ENCODE data around the gene NAA80.

DNA sequence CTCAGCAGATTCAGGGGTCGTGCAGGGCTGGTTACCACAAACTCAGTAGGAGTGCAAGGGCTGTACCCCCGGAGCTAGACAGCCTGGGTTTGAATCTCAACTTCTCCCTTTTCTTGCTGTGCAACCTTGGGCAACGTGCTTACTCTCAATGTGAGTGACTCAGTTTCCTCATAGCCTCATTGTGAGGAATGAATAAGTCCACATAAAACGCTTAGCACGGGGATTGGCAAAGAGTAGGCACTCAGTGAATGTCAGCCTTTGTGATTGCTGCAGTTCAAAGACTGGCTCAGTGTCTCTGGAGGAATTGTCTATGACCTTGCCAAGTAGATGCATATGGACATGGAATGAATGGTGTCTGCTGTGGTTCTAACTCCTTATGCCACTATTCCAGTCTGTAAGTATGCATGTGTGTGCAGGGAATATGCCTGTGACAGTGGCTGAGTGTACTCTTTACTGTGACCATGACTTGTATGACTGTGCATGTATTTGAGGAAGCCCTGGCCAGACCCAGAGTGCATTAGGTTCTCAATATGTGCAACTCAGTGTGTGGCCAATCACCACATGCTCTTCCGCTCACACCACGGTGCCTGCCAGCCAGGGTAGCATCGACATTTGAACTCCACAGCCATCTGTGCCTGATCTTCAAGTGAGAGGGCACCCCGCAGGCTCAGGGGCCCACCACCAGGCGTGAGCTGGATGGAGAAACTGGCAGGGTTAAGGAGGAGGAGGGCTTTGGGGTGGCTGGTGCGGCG is 900 bp upstream of the NAA80 start:
- no peak for TF ChIP-seq EZH2phosphoT487 (IDR thresholded peaks at IDR 0.05; ENCODE audit: borderline replicate concordance)
- TF ChIP-seq, protein P1, sequence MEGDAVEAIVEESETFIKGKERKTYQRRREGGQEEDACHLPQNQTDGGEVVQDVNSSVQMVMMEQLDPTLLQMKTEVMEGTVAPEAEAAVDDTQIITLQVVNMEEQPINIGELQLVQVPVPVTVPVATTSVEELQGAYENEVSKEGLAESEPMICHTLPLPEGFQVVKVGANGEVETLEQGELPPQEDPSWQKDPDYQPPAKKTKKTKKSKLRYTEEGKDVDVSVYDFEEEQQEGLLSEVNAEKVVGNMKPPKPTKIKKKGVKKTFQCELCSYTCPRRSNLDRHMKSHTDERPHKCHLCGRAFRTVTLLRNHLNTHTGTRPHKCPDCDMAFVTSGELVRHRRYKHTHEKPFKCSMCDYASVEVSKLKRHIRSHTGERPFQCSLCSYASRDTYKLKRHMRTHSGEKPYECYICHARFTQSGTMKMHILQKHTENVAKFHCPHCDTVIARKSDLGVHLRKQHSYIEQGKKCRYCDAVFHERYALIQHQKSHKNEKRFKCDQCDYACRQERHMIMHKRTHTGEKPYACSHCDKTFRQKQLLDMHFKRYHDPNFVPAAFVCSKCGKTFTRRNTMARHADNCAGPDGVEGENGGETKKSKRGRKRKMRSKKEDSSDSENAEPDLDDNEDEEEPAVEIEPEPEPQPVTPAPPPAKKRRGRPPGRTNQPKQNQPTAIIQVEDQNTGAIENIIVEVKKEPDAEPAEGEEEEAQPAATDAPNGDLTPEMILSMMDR (conservative IDR thresholded peaks at IDR 0.05; ENCODE audit: low read length) = no peak

All from Loucy (cell line).